Lower leg skin (tissue), 4 donors: ENCODE results near the gene SCFD2. TPM values are rescaled to one million over a fixed set of nuclear protein-coding genes. Genes with fewer than 3 reads are reported as not detected.
"Not testable (repeated sequence)": the region's sequence is repeated elsewhere in the genome, so short reads cannot be mapped to it uniquely, and the experiment has no call there.

ENCODE experiments used
- DNase-seq, 2 donors: peaks; one replicate each; pipeline ENCODE4 v3.0.0-alpha.2; 2019; ENCODE audit warnings: low spot score in 2 of 2
- H3K4me3 ChIP-seq: fragments of 200-600 bp; sonication (generic); 2 replicates; pipeline ENCODE4 v1.5.1; 2017; ENCODE audit warnings: mild to moderate bottlenecking, low read depth; ENCODE audit not compliant: poor library complexity, severe bottlenecking
- POLR2A ChIP-seq, 2 donors: fragments of 450-650 bp; IDR thresholded peaks; one replicate each; pipeline ENCODE4 v1.6.1; 2016 to 2017; ENCODE audit warnings: antibody characterized with exemption in 2 of 2, mild to moderate bottlenecking in 1 of 2, moderate library complexity in 1 of 2
- WGBS, 2 donors: methylation state at CpG; one replicate each; pipeline ENCODE4 v1.1.5; 2018; 5-methylcytosine and 5-hydroxymethylcytosine counted together
- intact Hi-C: fragments of 100-400 bp; cut with DNase I; formaldehyde crosslinking; loops from one replicate; pipeline ENCODE4 v1.15.0; 2023; ENCODE audit warnings: low total_unique reads
- total RNA-seq, 4 donors: library from RNA; depleted of rRNA; stranded (reverse); fragments of >200 nt; gene quantifications; one replicate each; pipeline ENCODE4 v1.1.0, GENCODE V29; 2016
- TF ChIP-seq, protein P1 (sequence below), 3 donors: fragments of 450-650 bp; IDR thresholded peaks; one replicate each; pipeline ENCODE4 v1.5.1; 2016; ENCODE audit warnings: antibody characterized with exemption in 3 of 3, mild to moderate bottlenecking in 3 of 3, moderate library complexity in 2 of 3

SCFD2 gene
- total RNA-seq, 4 donors from 2014 or later, result 13.6 to 23.3 (median 19.0) TPM

DNA sequence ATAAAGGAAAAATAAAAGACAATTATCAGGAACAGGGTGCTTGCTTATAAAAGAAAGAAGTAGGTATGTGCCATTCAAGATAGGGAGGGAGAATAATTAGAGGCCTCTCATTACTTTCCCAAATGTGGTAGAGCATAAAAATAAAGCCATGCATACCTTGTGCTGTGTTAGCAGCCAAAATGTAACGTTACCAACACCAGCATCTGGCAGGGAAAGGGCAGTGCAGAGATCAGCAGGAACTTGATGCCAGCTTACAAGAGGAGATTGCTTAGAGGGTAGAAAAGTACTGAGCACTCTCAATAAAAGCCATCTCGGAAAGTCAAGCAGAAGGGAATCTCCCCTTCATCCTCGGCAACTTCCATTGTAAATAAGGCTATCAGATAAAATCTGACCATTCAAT, 308.2 kb downstream of the SCFD2 start:
- TF ChIP-seq, protein P1, sequence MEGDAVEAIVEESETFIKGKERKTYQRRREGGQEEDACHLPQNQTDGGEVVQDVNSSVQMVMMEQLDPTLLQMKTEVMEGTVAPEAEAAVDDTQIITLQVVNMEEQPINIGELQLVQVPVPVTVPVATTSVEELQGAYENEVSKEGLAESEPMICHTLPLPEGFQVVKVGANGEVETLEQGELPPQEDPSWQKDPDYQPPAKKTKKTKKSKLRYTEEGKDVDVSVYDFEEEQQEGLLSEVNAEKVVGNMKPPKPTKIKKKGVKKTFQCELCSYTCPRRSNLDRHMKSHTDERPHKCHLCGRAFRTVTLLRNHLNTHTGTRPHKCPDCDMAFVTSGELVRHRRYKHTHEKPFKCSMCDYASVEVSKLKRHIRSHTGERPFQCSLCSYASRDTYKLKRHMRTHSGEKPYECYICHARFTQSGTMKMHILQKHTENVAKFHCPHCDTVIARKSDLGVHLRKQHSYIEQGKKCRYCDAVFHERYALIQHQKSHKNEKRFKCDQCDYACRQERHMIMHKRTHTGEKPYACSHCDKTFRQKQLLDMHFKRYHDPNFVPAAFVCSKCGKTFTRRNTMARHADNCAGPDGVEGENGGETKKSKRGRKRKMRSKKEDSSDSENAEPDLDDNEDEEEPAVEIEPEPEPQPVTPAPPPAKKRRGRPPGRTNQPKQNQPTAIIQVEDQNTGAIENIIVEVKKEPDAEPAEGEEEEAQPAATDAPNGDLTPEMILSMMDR (IDR thresholded peaks at IDR 0.05), result no peak
- TF ChIP-seq POLR2A (IDR thresholded peaks at IDR 0.05), result no peak
- H3K4me3 ChIP-seq, result no peak overlapping the region
- no peak for DNase-seq
- intact Hi-C loops, result no loop called here
- WGBS, 2 donors, result 74 to 81% methylated on average over 3 of the region's 3 CpGs

DNA sequence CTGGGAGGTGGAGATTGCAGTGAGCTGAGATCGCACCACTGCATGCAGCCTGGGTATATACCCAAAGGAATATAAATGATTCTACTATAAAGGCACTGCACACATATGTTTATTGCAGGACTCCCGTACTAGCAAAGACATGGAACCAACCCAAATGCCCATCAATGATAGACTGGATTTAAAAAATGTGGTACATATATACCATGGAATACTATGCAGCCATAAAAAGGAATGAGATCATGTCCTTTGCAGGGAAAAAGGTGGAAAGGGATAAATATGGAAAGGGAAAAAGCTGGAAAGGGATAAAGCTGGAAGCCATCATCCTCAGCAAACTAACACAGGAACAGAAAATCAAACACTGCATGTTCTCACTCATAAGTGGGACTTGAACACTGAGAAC, 308.8 kb downstream of the SCFD2 start:
- intact Hi-C loops, DNase-seq, H3K4me3 ChIP-seq: not testable (repeated sequence)
- 75 to 83% methylated on average over 2 of the region's 2 CpGs for WGBS, 2 donors

DNA sequence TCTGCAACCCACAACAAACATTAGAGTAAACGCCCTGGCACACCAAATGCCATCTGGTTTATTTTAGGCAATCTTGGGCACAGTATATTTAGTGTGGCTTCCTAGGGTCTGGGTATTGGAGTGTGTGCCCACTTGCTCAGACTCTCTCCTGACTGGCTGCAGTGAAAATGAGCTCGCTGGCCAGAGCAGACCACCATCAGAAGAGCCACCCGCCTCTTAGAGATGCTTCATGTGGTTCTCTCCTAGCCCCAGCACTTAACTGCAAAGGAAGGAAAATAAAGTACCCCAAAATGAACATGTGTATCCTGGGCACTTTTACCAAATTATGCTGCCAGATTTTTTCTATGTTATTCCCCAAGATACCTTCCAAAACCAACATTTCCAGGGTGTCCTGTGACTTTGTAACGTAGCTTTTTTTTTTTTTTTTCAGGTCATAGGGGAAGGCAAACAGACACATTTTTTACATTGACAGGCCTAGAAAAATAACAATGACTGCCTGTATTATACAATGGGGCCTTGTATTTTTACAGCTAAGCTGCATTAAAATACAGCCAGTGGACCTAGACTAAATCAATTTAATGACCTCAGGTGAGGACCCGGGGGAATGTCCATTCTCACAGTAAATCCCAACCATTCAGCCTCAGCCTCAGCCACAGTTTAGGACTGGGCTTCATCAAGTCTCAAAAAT, 310.0 kb downstream of the SCFD2 start:
- DNase-seq, result no peak
- intact Hi-C loops, result no loop called here
- H3K4me3 ChIP-seq, result no peak overlapping the region
- 81 to 87% methylated on average over 5 of the region's 5 CpGs for WGBS, 2 donors
- no peak for TF ChIP-seq POLR2A (IDR thresholded peaks at IDR 0.05)
- TF ChIP-seq, protein P1 (IDR thresholded peaks at IDR 0.05), result no peak

DNA sequence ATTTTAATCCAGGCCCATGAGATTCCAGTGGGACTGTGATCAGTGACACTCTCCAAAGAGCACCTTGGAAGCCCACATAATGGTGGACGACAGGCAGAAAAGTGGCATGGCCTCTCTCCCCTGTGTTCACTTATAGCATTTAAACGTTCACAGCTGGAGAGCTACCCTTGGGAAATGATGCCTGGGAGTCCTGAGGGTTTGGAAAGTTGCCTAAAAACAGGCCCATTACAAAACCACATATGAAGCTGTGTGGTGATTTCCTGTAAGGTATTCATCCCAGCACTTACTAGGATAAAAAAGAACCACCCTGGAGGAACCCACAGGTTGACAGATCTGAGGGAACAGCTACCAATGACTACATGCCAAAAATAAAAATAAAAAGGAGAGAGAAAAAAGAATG, 310.6 kb downstream of the SCFD2 start:
- WGBS, 2 donors, result 51 to 56% methylated on average over 2 of the region's 2 CpGs
- intact Hi-C loops, result no loop called here
- no peak for TF ChIP-seq POLR2A (IDR thresholded peaks at IDR 0.05)
- TF ChIP-seq, protein P1 (IDR thresholded peaks at IDR 0.05), result no peak
- H3K4me3 ChIP-seq, result no peak overlapping the region
- DNase-seq, result no peak

DNA sequence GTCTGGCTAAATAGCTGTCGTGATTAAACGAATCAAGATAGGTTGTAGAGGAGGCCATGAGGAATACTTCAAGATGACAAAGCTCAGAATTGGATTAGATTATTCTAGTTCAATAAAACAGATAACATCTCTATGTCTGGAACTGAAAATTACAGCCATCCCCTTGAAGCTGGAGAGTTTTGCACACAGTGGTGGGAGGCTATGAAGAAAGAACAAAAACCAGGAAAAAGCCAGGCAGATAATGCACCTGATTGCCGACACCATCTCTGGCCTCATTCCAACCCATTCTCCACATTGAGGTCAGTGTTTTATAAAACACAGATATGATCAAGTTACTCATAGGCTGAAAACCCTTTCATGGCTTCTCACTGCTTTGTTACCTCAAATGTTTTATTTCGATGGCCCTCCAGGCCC, 315.5 kb downstream of the SCFD2 start:
- 79 to 93% methylated on average over 4 of the region's 4 CpGs for WGBS, 2 donors
- intact Hi-C loops, result no loop called here
- no peak for DNase-seq
- TF ChIP-seq, protein P1 (IDR thresholded peaks at IDR 0.05), result no peak
- no peak for TF ChIP-seq POLR2A (IDR thresholded peaks at IDR 0.05)
- H3K4me3 ChIP-seq, result no peak overlapping the region

DNA sequence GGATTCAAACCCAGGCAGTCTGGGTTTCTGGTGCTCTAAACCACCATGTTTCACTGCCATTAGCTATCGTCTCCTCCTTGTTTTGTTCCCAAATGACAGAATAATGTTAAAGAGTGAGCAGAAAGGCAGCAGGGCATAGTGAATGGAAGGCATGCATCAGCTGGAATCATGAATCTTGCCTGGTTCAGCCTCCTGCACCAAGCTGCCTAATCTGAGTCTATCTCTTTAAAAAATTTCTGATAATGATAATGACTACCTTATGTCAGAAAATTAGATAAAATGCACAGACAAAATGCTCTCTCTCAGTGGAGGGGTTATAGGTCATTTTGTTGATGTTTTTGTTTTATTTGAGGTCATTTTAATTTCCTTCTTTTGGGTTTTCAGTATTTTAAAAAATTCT, 316.3 kb downstream of the SCFD2 start:
- intact Hi-C loops, result no loop called here
- no peak for DNase-seq
- H3K4me3 ChIP-seq, result no peak overlapping the region
- TF ChIP-seq POLR2A (IDR thresholded peaks at IDR 0.05), result no peak
- TF ChIP-seq, protein P1 (IDR thresholded peaks at IDR 0.05), result no peak
- WGBS, 2 donors, result 93 to 96% methylated on average over 1 of the region's 1 CpG
